Right ventricle myocardium superior (tissue), 1 donor: Measurements from ENCODE around the gene TBX5. TPM values are rescaled to one million over a fixed set of nuclear protein-coding genes. Genes with fewer than 3 reads are reported as not detected.
"Not testable (repeated sequence)": the region's sequence is repeated elsewhere in the genome, so short reads cannot be mapped to it uniquely, and the experiment has no call there.

Experiments
- ATAC-seq: fragments of 200-7000 bp; cut with Tn5 transposase; one replicate; pipeline ENCODE4 v1.9.1; 2020; ENCODE audit warnings: mild to moderate bottlenecking; ENCODE audit not compliant: poor library complexity
- DNase-seq: peaks from one replicate; pipeline ENCODE4 v3.0.0-alpha.2; 2020
- intact Hi-C: fragments of 100-400 bp; cut with DNase I; formaldehyde crosslinking; loops from one replicate; pipeline ENCODE4 v1.11.2; 2022
- total RNA-seq: library from RNA; stranded (reverse); fragmentation: NEBNext Ultra II Directional; extraction: Animal tissue kit (Norgen Biotek cat#: 25700); gene quantifications from one replicate; pipeline ENCODE4 v1.2.1, GENCODE V29; 2021
- donor health status: DM: no; HTN: yes; CAD: no; lungs with severe emphysema.

The TBX5 gene
- total RNA-seq, 1 donor from 2014 or later = 66.6 TPM

DNA sequence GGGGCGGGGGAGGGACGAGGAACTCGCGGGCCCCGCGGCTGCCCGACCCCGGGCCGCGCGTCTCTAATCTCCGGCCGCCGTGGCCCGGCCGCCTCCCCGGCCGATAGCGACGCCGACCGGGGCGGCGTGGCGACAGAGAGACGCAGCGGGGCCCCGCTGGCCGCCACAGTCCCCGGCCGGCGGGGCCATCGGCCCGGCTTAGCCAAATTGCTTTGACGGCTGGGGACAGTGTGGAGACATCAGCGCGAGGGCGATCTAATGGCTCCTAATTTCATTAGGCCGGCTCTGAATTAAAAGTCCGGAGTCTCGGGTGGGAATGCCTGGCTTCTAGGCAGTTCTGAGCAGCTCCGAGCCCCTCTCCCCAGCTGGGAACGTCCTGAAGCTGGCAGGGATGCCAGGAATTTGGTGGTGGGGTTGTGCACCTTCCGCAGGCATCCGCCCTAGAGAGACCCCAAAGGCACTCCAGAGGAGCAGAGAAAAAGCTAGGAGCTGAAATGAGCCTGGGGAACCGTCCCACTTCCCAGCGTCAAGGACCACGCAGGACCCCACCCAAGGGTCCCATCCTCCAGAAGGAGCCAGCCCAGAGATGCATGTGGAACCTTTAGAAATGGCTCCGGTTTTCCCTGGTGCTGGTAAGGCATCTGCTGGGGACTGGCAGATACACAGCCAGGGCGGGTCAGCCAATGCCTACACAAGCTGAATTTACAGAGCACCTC, 9.6 kb downstream of the TBX5 start:
- intact Hi-C loops = no loop called here
- DNase-seq (no peak), ATAC-seq (no peak)

DNA sequence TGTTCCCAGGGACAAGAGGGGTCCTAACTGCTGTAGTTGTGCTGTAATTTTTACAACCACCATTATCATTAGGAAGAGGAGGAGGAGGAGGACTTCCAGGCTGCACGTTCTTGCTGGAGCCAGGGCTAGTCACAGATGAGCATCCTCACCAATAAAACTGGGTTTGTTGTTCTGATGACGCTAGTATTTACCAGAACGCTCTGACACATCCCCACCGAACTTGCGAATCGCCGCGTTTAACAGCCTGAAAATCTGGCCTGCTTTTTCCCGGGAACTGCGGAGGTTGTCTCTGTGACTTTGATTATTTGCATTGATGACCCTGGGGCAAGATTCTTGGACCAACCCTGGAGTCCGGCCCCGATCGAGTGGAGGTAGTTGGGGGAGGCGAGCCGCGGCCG, 10.2 kb downstream of the TBX5 start:
- no peak for ATAC-seq
- intact Hi-C loops = no loop called here
- no peak for DNase-seq

DNA sequence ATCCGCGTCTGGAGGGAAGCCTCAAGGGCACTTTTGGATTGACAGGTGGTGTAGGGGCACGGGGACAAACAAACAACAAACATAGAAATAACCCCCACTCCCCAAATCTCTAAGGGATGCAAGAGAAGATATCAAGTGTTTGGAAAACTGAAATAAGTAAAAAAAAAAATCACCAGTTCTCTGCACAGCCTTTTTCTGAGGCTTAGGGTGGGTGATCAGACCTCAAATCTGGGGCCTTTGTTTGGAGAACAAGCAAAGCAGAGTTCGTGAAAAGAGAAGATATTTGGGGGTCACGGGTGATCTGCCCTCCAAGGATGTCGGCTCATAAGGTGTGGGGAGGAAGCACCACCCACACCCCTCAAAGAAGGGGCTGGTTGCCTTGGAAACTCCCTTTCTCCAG, 10.7 kb downstream of the TBX5 start:
- intact Hi-C loops = no loop called here
- ATAC-seq (no peak), DNase-seq (no peak)

DNA sequence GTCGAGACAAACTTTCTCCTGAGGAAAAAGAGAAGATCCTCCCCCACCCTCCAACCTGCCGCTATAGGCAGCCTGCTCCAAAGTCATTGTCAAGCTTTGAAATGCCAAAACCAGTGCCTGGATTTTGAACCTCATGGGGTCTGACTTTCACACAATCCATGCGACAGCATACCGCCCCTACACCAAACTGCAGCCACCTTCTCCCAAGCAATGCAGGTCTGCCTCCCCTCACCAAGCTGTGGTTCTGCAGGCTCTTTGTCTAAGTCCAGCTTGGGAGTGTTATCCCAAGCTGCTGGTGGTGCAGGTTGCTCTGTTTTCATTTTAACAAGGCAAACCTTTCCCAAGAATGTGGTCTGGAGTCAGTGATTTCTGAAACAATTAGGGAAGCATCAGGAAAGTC, 12.4 kb downstream of the TBX5 start:
- intact Hi-C loops = no loop called here
- ATAC-seq = no peak
- DNase-seq = no peak

GRCh38 chr12:114392909-114393308, 13.0 kb downstream of the TBX5 start:
- ATAC-seq = peak; percentile 89
- DNase-seq = no peak
- intact Hi-C loops = no loop called here

GRCh38 chr12:114391088-114391487, 14.9 kb downstream of the TBX5 start:
- intact Hi-C loops = no loop called here
- DNase-seq = no peak
- no peak for ATAC-seq

GRCh38 chr12:114384739-114385138, 21.2 kb downstream of the TBX5 start:
- DNase-seq = no peak
- ATAC-seq = peak; percentile 55
- intact Hi-C loops = no loop called here

- peak; percentile 90 for ATAC-seq
- DNase-seq = no peak
- intact Hi-C loops = no loop called here
Observed at GRCh38 chr12:114381177-114381576, 24.8 kb downstream of the TBX5 start.

DNA sequence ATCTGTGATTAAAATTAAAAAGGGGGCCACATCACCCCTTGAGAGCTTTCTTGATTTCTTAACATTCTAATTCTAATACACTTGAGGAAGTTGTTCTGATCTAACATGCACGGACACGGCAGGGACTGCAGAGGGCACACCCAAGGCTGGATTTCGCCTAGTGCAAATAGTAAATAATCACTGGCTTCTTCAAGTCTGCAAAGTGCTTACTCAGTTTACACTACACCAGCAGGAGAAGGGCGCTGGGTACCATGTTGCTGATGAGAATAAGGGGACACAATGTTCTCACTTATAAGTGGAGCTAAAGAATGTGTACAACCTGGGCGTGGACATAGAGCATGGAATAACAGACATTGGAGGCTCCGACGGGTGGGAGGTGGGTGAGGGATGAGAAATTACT, 34.2 kb downstream of the TBX5 start:
- DNase-seq (no peak), ATAC-seq (no peak)
- intact Hi-C loops = no loop called here

GRCh38 chr12:114371250-114371649, 34.7 kb downstream of the TBX5 start:
- DNase-seq (no peak), ATAC-seq (no peak)
- intact Hi-C loops = no loop called here

DNA sequence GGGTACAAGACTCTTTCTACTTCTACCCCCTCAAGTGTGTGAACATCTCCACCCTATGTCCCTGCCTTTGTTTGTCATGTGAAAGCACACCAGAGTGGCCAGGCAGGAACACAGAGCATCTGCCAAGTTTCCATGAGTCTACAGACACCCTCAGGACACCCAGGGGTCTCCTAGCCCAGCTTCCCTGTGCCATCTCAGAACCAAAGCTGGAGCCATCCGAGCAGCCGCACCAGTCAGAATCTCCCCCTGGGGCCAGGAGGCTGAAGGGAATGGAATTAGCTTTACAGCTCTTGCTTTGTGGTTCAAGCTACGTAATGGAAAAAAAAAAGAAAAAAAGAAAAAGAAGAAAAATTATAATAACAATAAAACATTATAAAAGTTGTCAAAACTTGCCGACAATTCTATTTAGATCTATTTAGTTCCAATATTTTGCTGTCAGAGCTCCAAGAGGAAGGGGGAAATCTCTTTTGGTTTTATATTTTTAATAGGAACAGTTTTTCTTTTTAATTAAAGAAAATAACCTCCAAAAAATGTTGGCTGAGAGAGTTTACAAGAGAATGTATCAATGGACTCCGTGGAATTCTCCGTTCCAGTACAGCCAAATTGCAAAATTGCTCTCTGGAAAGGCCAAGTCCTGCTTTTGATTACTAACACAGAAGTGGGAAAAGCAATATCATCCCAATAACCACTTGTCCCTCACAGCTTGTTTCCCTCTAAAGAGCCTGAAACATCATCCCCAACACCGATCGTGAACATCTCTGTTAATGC, 37.1 kb downstream of the TBX5 start:
- DNase-seq (peak; percentile 51), ATAC-seq (peak; percentile 68)
- intact Hi-C loops = no loop called here

DNA sequence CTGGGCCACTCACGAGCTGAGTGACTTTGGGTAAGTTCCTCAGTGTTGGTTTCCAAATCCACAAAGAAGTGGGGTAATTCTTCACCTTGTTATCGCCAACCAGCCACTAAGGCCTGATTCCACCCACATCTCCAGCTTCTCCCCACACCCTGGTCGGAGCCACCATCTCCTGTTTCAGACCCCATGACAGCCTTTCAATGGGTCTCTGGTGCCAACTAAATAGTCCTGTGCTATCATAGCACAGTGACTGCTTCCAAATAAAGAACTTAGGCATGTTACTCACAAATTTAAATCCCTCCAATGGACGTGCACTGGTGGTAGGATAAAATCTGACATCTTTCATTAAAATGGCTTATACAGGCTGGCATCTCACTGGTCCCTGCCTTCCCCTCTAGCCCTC, 44.0 kb downstream of the TBX5 start:
- intact Hi-C loops = no loop called here
- ATAC-seq = peak; percentile 54
- no peak for DNase-seq

GRCh38 chr12:114361545-114361944, 44.4 kb downstream of the TBX5 start:
- intact Hi-C loops = no loop called here
- DNase-seq (no peak), ATAC-seq (peak; percentile 40)

DNA sequence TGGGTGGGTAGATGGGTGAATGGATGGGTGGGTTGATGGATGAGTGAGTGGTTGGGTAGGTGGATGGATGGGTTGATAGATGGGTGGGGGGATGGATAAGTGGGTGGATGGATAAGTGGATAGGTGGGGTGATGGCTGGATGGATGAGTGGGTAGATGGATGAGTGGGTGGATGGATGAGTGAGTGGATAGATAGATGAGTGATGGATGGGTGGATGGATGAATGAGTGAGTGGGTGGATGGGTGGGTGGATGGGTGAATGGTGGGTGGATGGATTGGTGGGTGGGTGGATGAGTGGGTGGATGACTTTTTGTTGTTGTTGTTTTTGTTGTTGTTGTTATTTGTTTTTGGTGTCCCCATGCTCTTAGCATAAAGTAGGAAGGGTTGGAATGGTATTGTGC, 45.5 kb downstream of the TBX5 start:
- DNase-seq (no peak), ATAC-seq (no peak)
- intact Hi-C loops = no loop called here

DNA sequence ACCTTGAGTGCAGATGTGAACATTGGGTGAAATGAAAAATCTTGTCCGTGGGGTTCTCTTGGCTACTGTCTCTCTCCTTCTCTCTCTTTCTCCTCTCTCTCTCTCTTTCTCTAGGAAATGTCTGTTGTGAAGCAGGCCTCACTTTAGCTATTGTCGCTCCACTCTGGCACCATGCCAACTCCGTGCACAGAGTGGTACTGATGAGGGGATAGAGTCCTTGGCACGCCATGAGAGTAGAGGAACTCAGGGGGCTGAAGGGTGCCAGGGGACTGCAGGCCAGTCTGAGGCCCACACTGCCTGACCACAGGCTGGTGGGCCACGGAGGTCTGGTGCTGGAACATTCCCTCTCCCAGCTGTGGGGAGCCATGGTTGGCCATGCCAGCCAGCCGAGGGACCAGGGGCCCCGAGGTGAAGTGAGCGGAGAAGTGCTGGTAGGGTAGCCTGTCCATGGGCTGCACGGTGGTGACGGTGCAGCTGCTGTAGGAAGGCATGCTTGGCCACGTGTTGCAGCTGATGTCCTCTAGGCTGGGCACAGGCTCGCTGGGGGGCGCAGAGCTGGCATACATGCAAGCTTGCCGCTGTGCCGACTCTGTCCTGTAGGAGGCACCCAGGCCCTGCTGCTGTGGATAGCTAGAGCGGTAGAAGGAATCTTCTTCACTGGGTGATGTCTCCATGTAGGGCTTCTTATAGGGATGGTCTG, 50.4 kb downstream of the TBX5 start:
- intact Hi-C loops = loop anchor here (10.0 kb wide), 1 partner anchor 119 kb away; no protein-coding TSS in a partner anchor
- peak; percentile 63 for DNase-seq
- peak; percentile 65 for ATAC-seq

DNA sequence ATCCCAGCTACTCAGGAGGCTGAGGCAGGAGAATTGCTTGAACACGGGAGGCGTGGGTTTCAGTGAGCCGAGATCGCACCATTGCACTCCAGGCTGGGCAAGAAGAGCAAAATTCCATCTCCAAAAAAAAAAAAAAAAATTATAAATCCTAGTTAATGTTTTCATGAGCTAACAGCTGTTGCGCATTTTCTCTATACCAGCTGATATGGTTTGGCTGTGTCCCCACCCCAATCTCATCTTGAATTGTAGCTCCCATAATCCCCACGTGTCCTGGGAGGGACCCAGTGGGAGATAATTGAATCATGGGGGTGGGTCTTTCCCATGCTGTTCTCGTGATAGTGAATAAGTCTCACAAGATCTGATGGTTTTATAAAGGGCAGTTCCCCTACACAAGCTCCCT, 56.7 kb downstream of the TBX5 start:
- intact Hi-C loops, ATAC-seq, DNase-seq: not testable (repeated sequence)

DNA sequence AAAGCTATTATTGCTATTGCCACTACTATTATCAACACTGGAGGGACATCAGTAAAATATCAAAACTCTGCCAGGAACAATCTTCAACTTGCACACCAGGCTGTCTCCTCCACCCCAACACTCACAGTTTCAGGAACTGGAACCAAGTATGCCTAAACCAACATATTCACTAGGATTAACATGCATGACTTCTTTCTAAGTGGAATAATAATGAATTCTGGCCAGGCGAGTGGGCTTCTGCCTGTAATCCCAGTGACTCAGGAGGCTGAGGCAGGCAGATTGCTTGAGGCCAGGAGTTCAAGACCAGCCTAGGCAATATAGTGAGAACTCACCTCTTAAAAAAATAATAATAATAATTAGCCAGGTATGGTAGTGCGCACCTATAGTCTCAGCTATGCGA, 58.1 kb downstream of the TBX5 start:
- ATAC-seq (no peak), DNase-seq (no peak)
- intact Hi-C loops = no loop called here

DNA sequence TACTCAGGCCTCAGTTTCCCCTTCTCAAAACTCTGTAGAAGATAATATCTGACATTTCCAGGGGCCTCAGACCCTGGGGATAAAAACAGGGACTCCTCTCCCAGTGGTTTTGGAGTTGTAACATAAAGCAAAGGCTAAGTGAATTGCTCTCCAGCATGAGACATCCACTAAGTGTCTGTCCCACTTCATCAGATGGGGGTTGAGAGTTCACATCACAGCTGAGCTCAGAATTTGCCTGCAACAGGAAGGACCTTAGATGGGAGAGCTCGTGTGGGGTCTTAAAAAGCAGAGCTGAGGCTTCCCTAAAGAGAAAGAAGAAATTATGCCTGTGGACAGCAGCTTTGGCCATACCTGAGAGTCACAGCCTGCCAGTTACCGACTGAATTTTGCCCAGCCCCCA, 61.1 kb downstream of the TBX5 start:
- intact Hi-C loops = no loop called here

DNA sequence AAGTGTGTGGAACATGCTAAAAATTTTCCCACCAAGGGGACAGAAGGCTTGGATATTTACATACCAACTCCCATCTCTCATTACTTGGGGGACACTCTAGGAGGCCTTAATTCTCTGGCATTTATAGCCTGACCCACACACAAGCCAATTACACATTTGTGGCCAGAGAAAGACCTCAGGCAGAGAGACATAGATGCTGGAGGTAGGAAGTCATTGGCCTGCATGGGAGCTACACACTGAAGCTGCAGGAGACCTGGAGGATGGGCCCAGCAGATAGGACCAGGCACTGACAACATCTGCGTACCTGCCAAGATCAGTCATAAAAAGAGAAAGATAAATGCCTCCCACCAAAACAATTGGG, 61.7 kb downstream of the TBX5 start:
- intact Hi-C loops = no loop called here
- DNase-seq (no peak), ATAC-seq (no peak)

More for the DNA sequence above, 61.1 kb downstream of the TBX5 start:
- DNase-seq = no peak
- ATAC-seq = no peak
